Activated CD8-positive, alpha-beta T cell treated with anti-CD3 and anti-CD28 coated beads for 36 hours (primary cell): ENCODE results near the gene RPUSD1. TPM values are rescaled to one million over a fixed set of nuclear protein-coding genes. Genes with fewer than 3 reads are reported as not detected.
"Not testable (repeated sequence)": the region's sequence is repeated elsewhere in the genome, so short reads cannot be mapped to it uniquely, and the experiment has no call there.

Source experiments
- ATAC-seq: fragments of 200-7000 bp; cut with Tn5 transposase; one replicate; pipeline ENCODE4 v1.10.0; 2021; ENCODE audit warnings: mild to moderate bottlenecking, moderate library complexity
- CTCF ChIA-PET: fragments of 350-600 bp; sonication (Branson Sonifier 250); formaldehyde crosslinking; loops from one replicate; lab custom pipeline; 2021; ENCODE audit warnings: antibody characterized with exemption; lab: Charles Lee
- POLR2A ChIA-PET: fragments of 350-600 bp; sonication (Branson Sonifier 250); formaldehyde crosslinking; loops from one replicate; lab custom pipeline; 2021; ENCODE audit warnings: antibody characterized with exemption; lab: Charles Lee
- DNase-seq: peaks from one replicate; pipeline ENCODE4 v3.0.0-alpha.2; 2020
- H3K27ac Mint-ChIP-seq: one replicate; pipeline ENCODE4 v1.8.0; 2021; ENCODE audit warnings: mild to moderate bottlenecking, mixed read lengths
- H3K27me3 Mint-ChIP-seq: one replicate; pipeline ENCODE4 v1.8.0; 2021; ENCODE audit warnings: mixed read lengths
- H3K36me3 Mint-ChIP-seq: one replicate; pipeline ENCODE4 v1.8.0; 2021; ENCODE audit warnings: low read depth, mixed read lengths
- H3K4me1 Mint-ChIP-seq: one replicate; pipeline ENCODE4 v1.8.0; 2021; ENCODE audit warnings: low read depth, mixed read lengths
- H3K4me3 Mint-ChIP-seq: one replicate; pipeline ENCODE4 v1.8.0; 2021; ENCODE audit warnings: mild to moderate bottlenecking, moderate library complexity, mixed read lengths
- H3K9me3 Mint-ChIP-seq: one replicate; pipeline ENCODE4 v1.8.0; 2021; ENCODE audit warnings: mixed read lengths
- intact Hi-C: fragments of 100-400 bp; cut with micrococcal nuclease; formaldehyde crosslinking; loops from one replicate; pipeline ENCODE4 v1.10.0; 2022
- total RNA-seq, 2 experiments: library from RNA; stranded (reverse); gene quantifications; one replicate each; pipeline ENCODE4 v1.2.3, GENCODE V29; 2021
- TF ChIP-seq, protein P1 (sequence below): fragments of 200-600 bp; IDR thresholded peaks from one replicate; pipeline ENCODE4 v1.8.0; 2022; ENCODE audit warnings: antibody characterized with exemption, mild to moderate bottlenecking

RPUSD1 gene
- total RNA-seq, 2 experiments from 2014 or later, result 17.1 to 18.1 TPM

DNA sequence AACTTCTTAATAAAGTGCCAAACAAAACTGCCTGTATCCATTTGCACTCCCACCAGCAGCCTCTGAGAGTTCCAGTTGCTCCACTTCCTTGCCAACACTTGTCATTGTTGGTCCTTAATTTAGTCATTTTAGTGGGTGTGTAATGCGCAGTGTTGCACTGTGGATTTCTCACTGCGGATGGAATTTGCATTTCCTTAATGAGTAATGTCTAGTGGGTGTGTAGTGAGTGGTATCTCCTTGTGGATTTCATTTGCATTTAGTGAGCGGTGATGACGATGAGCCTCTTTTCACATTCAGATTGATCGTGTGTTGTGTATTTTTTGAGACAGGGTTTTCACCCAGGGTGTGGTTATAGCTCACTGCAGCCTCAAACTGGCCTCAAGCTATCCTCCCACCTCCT, 31.8 kb downstream of the RPUSD1 start:
- POLR2A ChIA-PET, result no interaction called here
- CTCF ChIA-PET, result no interaction called here

DNA sequence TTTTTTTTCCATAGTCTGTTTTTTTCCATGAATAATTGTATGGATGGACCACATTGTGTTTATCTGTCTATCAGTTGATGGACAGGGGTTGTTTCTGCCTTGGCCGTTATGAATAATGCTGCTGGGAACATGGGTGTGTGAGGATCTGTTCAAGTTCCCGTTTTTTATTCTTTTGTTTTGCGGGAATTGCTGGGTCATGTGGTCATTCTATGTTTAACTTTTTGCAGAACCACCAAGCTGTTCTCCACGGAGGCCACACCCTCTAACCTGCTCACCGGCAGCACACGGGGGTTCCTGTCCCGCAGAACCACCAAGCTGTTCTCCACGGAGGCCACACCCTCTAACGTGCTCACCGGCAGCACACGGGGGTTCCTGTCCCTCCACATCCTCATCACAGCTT, 33.5 kb downstream of the RPUSD1 start:
- ChIA-PET POLR2A (no interaction called here), CTCF (interaction anchor here (1.0 to 1.3 kb wide), 2 partner anchors 9 to 42 kb away, joined by 3 read pairs; no protein-coding TSS in a partner anchor)
- H3K4me1 Mint-ChIP-seq, result no peaks in the 10 kb centered on the region
- H3K27me3 Mint-ChIP-seq, result peaks cover 4% of the 10 kb centered on the region
- DNase-seq (no peak), ATAC-seq (no peak)
- no peaks in the 10 kb centered on the region for H3K36me3 Mint-ChIP-seq
- H3K9me3 Mint-ChIP-seq, result no peaks in the 10 kb centered on the region
- intact Hi-C loops, result no loop called here
- TF ChIP-seq, protein P1, sequence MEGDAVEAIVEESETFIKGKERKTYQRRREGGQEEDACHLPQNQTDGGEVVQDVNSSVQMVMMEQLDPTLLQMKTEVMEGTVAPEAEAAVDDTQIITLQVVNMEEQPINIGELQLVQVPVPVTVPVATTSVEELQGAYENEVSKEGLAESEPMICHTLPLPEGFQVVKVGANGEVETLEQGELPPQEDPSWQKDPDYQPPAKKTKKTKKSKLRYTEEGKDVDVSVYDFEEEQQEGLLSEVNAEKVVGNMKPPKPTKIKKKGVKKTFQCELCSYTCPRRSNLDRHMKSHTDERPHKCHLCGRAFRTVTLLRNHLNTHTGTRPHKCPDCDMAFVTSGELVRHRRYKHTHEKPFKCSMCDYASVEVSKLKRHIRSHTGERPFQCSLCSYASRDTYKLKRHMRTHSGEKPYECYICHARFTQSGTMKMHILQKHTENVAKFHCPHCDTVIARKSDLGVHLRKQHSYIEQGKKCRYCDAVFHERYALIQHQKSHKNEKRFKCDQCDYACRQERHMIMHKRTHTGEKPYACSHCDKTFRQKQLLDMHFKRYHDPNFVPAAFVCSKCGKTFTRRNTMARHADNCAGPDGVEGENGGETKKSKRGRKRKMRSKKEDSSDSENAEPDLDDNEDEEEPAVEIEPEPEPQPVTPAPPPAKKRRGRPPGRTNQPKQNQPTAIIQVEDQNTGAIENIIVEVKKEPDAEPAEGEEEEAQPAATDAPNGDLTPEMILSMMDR, result no peak
- no peak overlapping the region for H3K27ac Mint-ChIP-seq
- H3K4me3 Mint-ChIP-seq, result no peak overlapping the region

More for the DNA sequence above, 31.8 kb downstream of the RPUSD1 start:
- Mint-ChIP-seq H3K36me3 (no peaks in the 10 kb centered on the region), H3K4me3 (no peak overlapping the region), H3K27ac (no peak overlapping the region), H3K9me3 (no peaks in the 10 kb centered on the region), H3K27me3 (peaks cover 4% of the 10 kb centered on the region), H3K4me1 (no peaks in the 10 kb centered on the region)
- DNase-seq (no peak), ATAC-seq (no peak)
- intact Hi-C loops, result no loop called here
- TF ChIP-seq, protein P1, result no peak

DNA sequence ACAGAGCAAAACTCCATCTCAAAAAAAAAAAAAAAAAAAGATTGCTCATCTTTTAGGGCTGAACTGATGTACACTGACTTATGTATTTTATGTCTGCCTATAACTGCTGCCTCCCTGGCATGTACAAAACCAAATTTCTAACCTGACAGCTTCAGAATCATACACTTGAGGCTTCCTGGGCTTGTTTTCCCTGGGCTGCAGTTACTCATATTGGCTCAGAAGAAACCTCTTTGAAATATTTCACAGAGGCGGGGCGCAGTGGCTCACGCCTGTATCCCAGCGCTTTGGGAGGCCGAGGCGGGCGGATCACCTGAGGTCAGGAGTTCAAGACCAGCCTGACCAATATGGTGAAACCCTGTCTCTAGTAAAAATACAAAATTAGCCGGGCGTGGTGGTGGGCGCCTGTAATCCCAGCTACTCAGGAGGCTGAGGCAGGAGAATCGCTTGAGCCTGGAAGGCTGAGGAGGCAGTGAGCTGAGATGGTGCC, 34.0 kb downstream of the RPUSD1 start:
- CTCF ChIA-PET, result interaction anchor here (1.0 kb wide), 1 partner anchor 8 kb away, joined by 3 read pairs; no protein-coding TSS in a partner anchor
- H3K36me3 Mint-ChIP-seq, H3K4me3 Mint-ChIP-seq, H3K4me1 Mint-ChIP-seq, POLR2A ChIA-PET, ATAC-seq, DNase-seq, H3K27ac Mint-ChIP-seq, H3K27me3 Mint-ChIP-seq, H3K9me3 Mint-ChIP-seq, intact Hi-C loops: not testable (repeated sequence)

DNA sequence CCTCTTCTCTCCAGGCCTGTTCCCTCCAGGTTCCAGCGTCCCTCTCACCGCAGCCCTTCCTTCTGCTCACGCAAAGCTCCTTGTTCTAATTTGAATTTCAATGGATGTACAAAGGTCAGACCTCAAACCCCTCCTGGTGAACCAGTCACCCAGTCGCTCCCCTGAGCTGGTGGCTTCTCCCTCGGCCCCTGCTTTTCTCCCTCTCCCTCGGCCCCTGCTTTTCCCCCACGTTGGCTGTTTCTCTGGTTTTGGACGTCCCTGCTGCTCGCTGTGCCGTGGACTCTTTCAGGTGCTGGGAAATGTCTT, 36.2 kb downstream of the RPUSD1 start:
- Mint-ChIP-seq H3K36me3 (no peaks in the 10 kb centered on the region), H3K9me3 (no peaks in the 10 kb centered on the region), H3K4me3 (no peak overlapping the region), H3K4me1 (no peaks in the 10 kb centered on the region), H3K27me3 (no peaks in the 10 kb centered on the region), H3K27ac (no peak overlapping the region)
- no peak for DNase-seq
- intact Hi-C loops, result no loop called here
- POLR2A ChIA-PET, result no interaction called here
- CTCF ChIA-PET, result no interaction called here
- no peak for ATAC-seq
- TF ChIP-seq, protein P1, result no peak

DNA sequence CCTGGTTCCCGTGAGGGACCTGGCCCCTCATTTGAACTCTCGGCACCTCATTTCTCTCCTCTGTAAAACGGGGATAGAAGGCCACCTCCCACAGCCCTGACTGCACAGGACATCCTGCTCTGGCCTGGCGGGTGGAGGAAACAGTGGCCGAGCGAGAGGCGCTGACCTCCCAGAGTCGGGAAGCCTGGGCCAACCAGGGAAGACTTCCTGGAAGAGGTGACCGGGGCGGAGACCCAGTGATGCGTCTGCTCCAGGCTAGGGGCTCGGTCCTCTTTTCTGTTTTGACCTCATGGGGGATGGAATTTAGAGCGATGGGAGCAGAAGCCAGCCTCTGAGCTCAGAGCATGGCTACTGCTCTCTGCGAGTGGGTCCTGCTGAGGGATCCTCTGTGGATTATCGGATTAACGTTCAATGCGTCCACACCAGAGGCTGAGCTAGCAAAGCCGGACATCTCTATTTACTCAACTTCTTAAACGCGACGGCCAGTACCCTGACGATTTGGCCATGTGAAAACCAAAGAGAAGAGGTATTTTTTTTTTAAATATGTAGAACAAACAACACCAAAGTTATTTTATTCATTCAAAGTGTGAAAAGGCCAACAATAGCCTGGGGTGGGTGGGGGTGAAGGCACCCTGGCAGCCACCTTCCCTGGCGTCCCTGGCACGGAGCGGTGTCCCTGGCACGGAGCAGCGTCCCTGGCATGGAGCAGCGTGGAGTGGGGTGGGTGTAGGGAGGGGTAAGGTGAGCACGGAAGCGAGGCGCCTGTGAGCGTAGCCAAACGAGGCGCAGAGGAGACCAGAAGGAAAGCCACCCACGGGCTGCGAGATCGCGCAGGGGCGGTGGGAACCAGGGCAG, 36.8 kb downstream of the RPUSD1 start:
- H3K36me3 Mint-ChIP-seq, result no peaks in the 10 kb centered on the region

More for the DNA sequence above, 36.8 kb downstream of the RPUSD1 start:
- no peak for ATAC-seq
- H3K9me3 Mint-ChIP-seq, result no peaks in the 10 kb centered on the region
- intact Hi-C loops, result no loop called here
- ChIA-PET CTCF (no interaction called here), POLR2A (no interaction called here)
- TF ChIP-seq, protein P1, result no peak
- H3K27ac Mint-ChIP-seq, result no peak overlapping the region
- no peak for DNase-seq
- no peak overlapping the region for H3K4me3 Mint-ChIP-seq
- no peaks in the 10 kb centered on the region for H3K27me3 Mint-ChIP-seq
- H3K4me1 Mint-ChIP-seq, result no peaks in the 10 kb centered on the region
